Astrocyte of the spinal cord (primary cell): ENCODE results near the gene TNIP2.
"Not testable (repeated sequence)": the region's sequence is repeated elsewhere in the genome, so short reads cannot be mapped to it uniquely, and the experiment has no call there.

Experiments
- DNase-seq: peaks from one replicate; pipeline ENCODE4 v3.0.0; 2011; ENCODE audit warnings: low read depth, low spot score
- H3K4me3 ChIP-seq: 2 replicates; pipeline ENCODE4 v1.5.1; 2011; ENCODE audit warnings: low read depth, mild to moderate bottlenecking, low read length, moderate library complexity
- in situ Hi-C: cut with HindIII; loops from 2 replicates; pipeline ENCODE4 v1.10.0; 2017; ENCODE audit warnings: low sequenced_read_pairs
- TF ChIP-seq, protein P1 (sequence below): IDR thresholded peaks from 2 replicates; pipeline ENCODE4 v1.5.1; 2012; ENCODE audit warnings: low read depth, mild to moderate bottlenecking, low read length, inconsistent platforms

TNIP2 gene

DNA sequence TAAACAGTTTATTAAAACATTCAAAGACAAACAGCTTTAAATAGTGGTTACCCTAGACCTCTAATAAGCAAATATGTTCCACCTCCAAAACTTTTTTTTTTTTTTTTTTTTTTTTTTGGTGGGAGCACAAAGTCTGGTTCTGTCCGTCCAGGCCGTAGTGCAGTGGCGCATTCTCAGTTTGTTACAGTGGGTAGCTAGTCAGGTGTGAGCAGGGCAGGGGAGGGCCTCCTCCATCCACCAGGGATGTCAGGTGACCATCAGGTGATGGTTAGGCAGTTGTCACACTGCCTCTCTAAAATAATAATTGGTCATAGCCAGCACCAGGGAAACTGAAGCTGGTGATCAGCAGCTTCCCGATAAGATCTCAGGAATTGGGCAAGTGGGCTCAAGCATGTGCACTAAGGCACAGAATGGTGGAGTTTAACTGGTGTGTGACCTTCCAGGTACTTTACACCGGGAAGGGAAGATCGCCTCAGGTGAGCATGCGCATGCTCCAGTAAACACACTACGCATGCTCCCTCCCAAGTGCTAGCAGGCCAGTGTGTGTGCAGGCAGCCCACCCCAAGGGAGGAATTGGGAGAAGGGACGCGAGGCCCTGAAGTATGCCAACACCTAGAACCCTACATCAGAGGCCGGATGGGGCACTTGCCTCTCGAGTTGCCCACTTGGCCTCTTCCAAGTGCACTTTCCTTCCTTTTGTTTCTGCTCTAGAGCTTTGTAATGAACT is 27.2 kb downstream of the TNIP2 start:
- no peak overlapping the region for H3K4me3 ChIP-seq
- TF ChIP-seq, protein P1, sequence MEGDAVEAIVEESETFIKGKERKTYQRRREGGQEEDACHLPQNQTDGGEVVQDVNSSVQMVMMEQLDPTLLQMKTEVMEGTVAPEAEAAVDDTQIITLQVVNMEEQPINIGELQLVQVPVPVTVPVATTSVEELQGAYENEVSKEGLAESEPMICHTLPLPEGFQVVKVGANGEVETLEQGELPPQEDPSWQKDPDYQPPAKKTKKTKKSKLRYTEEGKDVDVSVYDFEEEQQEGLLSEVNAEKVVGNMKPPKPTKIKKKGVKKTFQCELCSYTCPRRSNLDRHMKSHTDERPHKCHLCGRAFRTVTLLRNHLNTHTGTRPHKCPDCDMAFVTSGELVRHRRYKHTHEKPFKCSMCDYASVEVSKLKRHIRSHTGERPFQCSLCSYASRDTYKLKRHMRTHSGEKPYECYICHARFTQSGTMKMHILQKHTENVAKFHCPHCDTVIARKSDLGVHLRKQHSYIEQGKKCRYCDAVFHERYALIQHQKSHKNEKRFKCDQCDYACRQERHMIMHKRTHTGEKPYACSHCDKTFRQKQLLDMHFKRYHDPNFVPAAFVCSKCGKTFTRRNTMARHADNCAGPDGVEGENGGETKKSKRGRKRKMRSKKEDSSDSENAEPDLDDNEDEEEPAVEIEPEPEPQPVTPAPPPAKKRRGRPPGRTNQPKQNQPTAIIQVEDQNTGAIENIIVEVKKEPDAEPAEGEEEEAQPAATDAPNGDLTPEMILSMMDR = no peak
- no peak for DNase-seq
- in situ Hi-C loops = no loop called here

GRCh38 chr4:2728221-2728620 is 27.9 kb downstream of the TNIP2 start:
- no peak for DNase-seq
- TF ChIP-seq, protein P1 = no peak
- in situ Hi-C loops = no loop called here
- no peak overlapping the region for H3K4me3 ChIP-seq

DNA sequence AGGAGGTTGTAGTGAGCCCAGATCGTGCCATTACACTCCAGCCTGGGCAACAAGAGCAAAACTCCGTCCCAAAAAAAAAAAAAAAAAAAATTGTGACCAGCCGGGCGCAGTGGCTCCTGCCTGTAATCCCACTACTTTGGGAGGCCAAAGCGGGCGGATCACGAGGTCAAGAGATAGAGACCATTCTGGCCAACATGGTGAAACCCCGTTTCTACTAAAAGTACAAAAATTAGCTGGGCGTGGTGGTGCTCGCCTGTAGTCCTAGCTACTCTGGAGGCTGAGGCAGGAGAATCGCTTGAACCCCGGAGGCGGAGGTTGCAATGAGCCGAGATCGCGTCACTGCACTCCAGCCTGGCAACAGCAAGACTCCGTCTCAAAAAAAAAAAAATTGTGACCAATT is 29.3 kb downstream of the TNIP2 start:
- in situ Hi-C loops, DNase-seq, H3K4me3 ChIP-seq: not testable (repeated sequence)

GRCh38 chr4:2725380-2725779 is 30.8 kb downstream of the TNIP2 start:
- in situ Hi-C loops = no loop called here
- TF ChIP-seq, protein P1 = no peak
- no peak overlapping the region for H3K4me3 ChIP-seq
- DNase-seq = no peak

- in situ Hi-C loops = no loop called here
- H3K4me3 ChIP-seq = no peak overlapping the region
- TF ChIP-seq, protein P1 = no peak
- no peak for DNase-seq
Observed at GRCh38 chr4:2723751-2724150, 32.4 kb downstream of the TNIP2 start.

DNA sequence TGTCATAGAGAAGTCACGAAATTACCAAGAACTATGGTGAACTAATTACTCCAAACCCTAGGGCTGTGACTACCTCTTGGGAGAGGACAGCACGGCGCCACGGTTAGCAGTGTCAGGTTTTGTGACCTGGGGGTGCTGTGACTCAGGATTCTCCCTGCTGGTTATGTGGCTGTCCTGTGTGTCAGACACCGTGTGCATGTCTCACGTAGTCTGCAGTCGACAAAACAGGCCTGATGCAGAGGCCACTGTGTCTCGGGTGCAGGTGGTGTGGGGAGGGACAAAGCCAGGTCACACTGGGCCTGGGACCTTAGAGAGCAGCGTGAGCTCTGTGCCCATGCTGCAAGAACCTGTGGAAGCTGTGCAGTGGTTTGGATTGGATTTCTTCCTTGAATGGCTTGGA is 34.1 kb downstream of the TNIP2 start:
- no peak overlapping the region for H3K4me3 ChIP-seq
- in situ Hi-C loops = no loop called here
- no peak for DNase-seq
- TF ChIP-seq, protein P1 = no peak

DNA sequence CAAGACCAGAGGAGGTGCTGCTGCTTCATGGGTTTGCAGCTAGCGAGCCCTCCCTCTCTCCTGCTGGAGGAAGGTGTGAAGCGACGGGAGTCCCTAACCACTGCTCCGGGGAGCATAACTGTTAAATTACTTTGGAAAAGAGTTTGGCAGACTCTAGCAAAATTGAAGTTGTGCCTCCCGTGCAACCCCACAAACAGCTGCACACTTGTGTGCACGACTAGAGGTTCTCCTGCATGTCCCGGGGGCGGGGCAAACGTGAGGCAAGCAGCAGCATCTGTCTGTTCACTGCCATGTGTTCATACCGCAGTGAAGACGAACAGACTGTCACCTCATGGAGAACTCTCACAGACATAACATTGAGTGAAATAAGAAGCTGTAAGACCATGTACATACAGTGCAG is 34.5 kb downstream of the TNIP2 start:
- TF ChIP-seq, protein P1 = no peak
- H3K4me3 ChIP-seq = no peak overlapping the region
- in situ Hi-C loops = no loop called here
- no peak for DNase-seq
